HepG2 (cell line): ENCODE measurements around the gene XXYLT1. TPM values are rescaled to one million over a fixed set of nuclear protein-coding genes. Genes with fewer than 3 reads are reported as not detected.
A peak's percentile ranks its signal among the peaks of the same experiment; 100 is the strongest.

Experiments
- ARNT2 ChIP-seq: sonication (generic); formaldehyde crosslinking; IDR thresholded peaks from 2 replicates; pipeline ENCODE4 v1.8.0; 2022; ENCODE audit warnings: mild to moderate bottlenecking, low read depth, missing genetic modification reagents, moderate library complexity
- ASH2L ChIP-seq: fragments of 300-600, 200-600 bp; sonication (generic); IDR thresholded peaks from 2 replicates; pipeline ENCODE4 v1.7.0; 2017; ENCODE audit warnings: low read depth, mild to moderate bottlenecking, moderate library complexity, mixed read lengths, low read length; ENCODE audit not compliant: insufficient read length
- CBX5 ChIP-seq: sonication (generic); formaldehyde crosslinking; IDR thresholded peaks from 2 replicates; pipeline ENCODE4 v1.4.0; 2020; ENCODE audit warnings: missing genetic modification reagents, borderline replicate concordance
- CREB1 ChIP-seq, 2 experiments: fragments of 450-650 bp in 1 of 2; IDR thresholded peaks; 2 replicates each; pipeline ENCODE4 v1.6.1; 2016 to 2017; ENCODE audit warnings: control low read depth in 1 of 2, mild to moderate bottlenecking in 1 of 2, missing compliant biosample characterization in 1 of 2, missing genetic modification characterization in 1 of 2
- EHMT2 ChIP-seq: fragments of 200-600 bp; sonication (generic); IDR thresholded peaks from 2 replicates; pipeline ENCODE4 v1.7.0; 2017; ENCODE audit warnings: antibody characterized with exemption, low read depth, low read length, borderline replicate concordance
- FLYWCH1 ChIP-seq: sonication (generic); formaldehyde crosslinking; IDR thresholded peaks from 2 replicates; pipeline ENCODE4 v1.8.1; 2023; ENCODE audit warnings: mild to moderate bottlenecking, missing genetic modification reagents
- GLI4 ChIP-seq: sonication (generic); formaldehyde crosslinking; IDR thresholded peaks from 2 replicates; pipeline ENCODE4 v1.5.1; 2020; ENCODE audit warnings: missing genetic modification reagents, mild to moderate bottlenecking, moderate library complexity, borderline replicate concordance
- HDAC1 ChIP-seq: sonication (generic); formaldehyde crosslinking; IDR thresholded peaks from 2 replicates; pipeline ENCODE4 v1.5.1; 2020; ENCODE audit warnings: mild to moderate bottlenecking, missing genetic modification reagents
- HDAC2 ChIP-seq: sonication (generic); formaldehyde crosslinking; IDR thresholded peaks from 2 replicates; pipeline ENCODE4 v1.4.0; 2020; ENCODE audit warnings: missing genetic modification reagents
- HMG20B ChIP-seq: conservative IDR thresholded peaks from 2 replicates; pipeline ENCODE4 v1.6.1; 2016; ENCODE audit warnings: missing genetic modification reagents, missing compliant biosample characterization
- MTA1 ChIP-seq: sonication (generic); formaldehyde crosslinking; IDR thresholded peaks from 2 replicates; pipeline ENCODE4 v1.4.0; 2020; ENCODE audit warnings: missing genetic modification reagents, mild to moderate bottlenecking, borderline replicate concordance
- NFKB2 ChIP-seq: sonication (generic); formaldehyde crosslinking; IDR thresholded peaks from 2 replicates; pipeline ENCODE4 v1.4.0; 2020; ENCODE audit warnings: missing genetic modification reagents, borderline replicate concordance
- PITX1 ChIP-seq: sonication (generic); formaldehyde crosslinking; IDR thresholded peaks from 2 replicates; pipeline ENCODE4 v1.5.1; 2020; ENCODE audit warnings: mild to moderate bottlenecking, missing genetic modification reagents
- SIX1 ChIP-seq: sonication (generic); formaldehyde crosslinking; IDR thresholded peaks from 2 replicates; pipeline ENCODE4 v1.4.0; 2020; ENCODE audit warnings: missing genetic modification reagents, borderline replicate concordance
- ZNF121 ChIP-seq: sonication (generic); formaldehyde crosslinking; IDR thresholded peaks from 2 replicates; pipeline ENCODE4 v1.5.0; 2020; ENCODE audit warnings: mild to moderate bottlenecking, missing genetic modification reagents
- ZNF234 ChIP-seq: sonication (generic); formaldehyde crosslinking; conservative IDR thresholded peaks from 2 replicates; pipeline ENCODE4 v1.5.1; 2020; ENCODE audit warnings: mild to moderate bottlenecking, missing genetic modification reagents
- ZNF354B ChIP-seq: sonication (generic); formaldehyde crosslinking; IDR thresholded peaks from 2 replicates; pipeline ENCODE4 v1.8.0; 2022; ENCODE audit warnings: mild to moderate bottlenecking, missing genetic modification reagents
- polyA plus RNA-seq, 8 experiments: library from polyadenylated mRNA; depleted of rRNA in 3 of 8; stranded (reverse) in 7 of 8; unstranded in 1 of 8; fragments of >200 nt; fragmentation: Illumina TruSeq in 4 of 8; extraction: Trizol in 4 of 8; gene quantifications; 2 replicates each; pipeline versions ENCODE4 v1.2.1 to v1.2.3, GENCODE V29; 2011 to 2016; ENCODE audit warnings: low read depth in 4 of 8, missing spikeins in 1 of 8, mixed read lengths in 1 of 8; ENCODE audit not compliant: insufficient read depth in 1 of 8
- total RNA-seq, 5 experiments: library from RNA; depleted of rRNA; stranded (reverse); fragments of >200 nt; fragmentation: Illumina TruSeq; extraction: Trizol; gene quantifications; 2 replicates each; pipeline ENCODE4 v1.2.3, GENCODE V29; 2016; ENCODE audit warnings: low read depth in 1 of 5
- TF ChIP-seq, protein P1 (sequence below): sonication (generic); formaldehyde crosslinking; IDR thresholded peaks from 2 replicates; pipeline ENCODE4 v1.8.0; 2022; ENCODE audit warnings: missing genetic modification reagents, mild to moderate bottlenecking, moderate library complexity, borderline replicate concordance
- TF ChIP-seq, protein P2 (sequence below): sonication (generic); formaldehyde crosslinking; IDR thresholded peaks from 2 replicates; pipeline ENCODE4 v1.4.0; 2020; ENCODE audit warnings: missing genetic modification reagents, low read depth, mild to moderate bottlenecking, borderline replicate concordance
- TF ChIP-seq, protein P3 (sequence below): sonication (generic); formaldehyde crosslinking; IDR thresholded peaks from 2 replicates; pipeline ENCODE4 v1.8.1; 2022; ENCODE audit warnings: low read depth, mild to moderate bottlenecking, missing genetic modification reagents

XXYLT1 gene
- total and polyA plus RNA-seq, 2 of the 13 experiments (the other 11 are each of a cell fraction or from before 2014, with no cell fraction given), result 17.7 to 19.0 TPM

DNA sequence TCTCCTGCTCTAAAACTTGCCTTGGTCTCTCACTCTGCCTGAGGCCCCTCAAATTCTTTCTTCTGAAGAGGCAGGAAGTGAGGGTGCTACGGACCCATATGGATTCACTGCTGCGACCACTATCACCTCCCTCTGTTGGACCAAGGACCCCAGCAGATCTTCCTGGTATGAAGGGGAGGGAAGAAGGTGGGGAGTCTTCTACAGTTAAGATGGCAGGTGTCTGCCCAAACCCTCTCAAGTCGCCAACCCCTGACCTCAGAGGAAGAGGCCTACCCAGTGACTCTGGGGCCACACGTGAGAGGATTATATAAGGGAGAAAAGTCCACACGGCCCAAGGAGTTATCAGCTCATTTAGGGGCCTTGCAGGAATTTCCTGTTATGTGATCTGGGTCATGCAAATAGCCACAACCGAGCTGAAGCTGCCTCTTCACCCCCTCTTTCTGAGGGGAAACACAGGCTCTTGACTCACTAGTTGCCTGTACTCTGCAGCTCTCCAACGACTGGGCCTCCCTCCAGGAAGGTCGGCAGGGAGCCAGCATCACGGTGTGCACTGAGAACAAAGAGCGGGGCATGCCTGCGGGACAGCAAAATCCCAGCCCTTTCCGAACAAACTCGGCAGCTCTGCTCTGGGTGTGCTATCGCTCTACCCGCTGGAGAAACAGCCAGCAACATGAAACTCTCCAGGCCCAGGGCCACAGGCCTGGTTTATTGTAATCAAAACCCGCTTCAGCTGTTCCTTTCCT, 116.0 kb downstream of the XXYLT1 start (continued):
- TF ChIP-seq, protein P1, sequence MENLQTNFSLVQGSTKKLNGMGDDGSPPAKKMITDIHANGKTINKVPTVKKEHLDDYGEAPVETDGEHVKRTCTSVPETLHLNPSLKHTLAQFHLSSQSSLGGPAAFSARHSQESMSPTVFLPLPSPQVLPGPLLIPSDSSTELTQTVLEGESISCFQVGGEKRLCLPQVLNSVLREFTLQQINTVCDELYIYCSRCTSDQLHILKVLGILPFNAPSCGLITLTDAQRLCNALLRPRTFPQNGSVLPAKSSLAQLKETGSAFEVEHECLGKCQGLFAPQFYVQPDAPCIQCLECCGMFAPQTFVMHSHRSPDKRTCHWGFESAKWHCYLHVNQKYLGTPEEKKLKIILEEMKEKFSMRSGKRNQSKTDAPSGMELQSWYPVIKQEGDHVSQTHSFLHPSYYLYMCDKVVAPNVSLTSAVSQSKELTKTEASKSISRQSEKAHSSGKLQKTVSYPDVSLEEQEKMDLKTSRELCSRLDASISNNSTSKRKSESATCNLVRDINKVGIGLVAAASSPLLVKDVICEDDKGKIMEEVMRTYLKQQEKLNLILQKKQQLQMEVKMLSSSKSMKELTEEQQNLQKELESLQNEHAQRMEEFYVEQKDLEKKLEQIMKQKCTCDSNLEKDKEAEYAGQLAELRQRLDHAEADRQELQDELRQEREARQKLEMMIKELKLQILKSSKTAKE, result peak; percentile 76
- TF ChIP-seq PITX1 (CRISPR knock-in tag) (peak; percentile 96), CREB1 (IDR thresholded peaks at IDR 0.05) (no peak), CREB1 (CRISPR knock-in tag; IDR thresholded peaks at IDR 0.05) (peak; percentile 67; the same call in 1 of the 2 replicates), ARNT2 (CRISPR knock-in tag) (peak; percentile 44; the same call in 1 of the 2 replicates), CBX5 (CRISPR knock-in tag) (peak; percentile 64; the same call in 1 of the 2 replicates), ZNF354B (CRISPR knock-in tag) (no peak), FLYWCH1 (0 out of 2 replicates have a peak, but pooled peaks have one; percentile 59), HDAC1 (peak; percentile 48; the same call in 1 of the 2 replicates), ZNF121 (CRISPR knock-in tag) (peak; percentile 83), HDAC2 (peak; percentile 88), EHMT2 (no peak), NFKB2 (peak; percentile 75; the same call in 1 of the 2 replicates), GLI4 (CRISPR knock-in tag) (0 out of 2 replicates have a peak, but pooled peaks have one; percentile 41), MTA1 (CRISPR knock-in tag) (peak; percentile 86; the same call in 1 of the 2 replicates), ASH2L (peak; percentile 40), HMG20B (CRISPR knock-in tag) (peak; percentile 44; the same call in 1 of the 2 replicates), ZNF234 (CRISPR knock-in tag) (no peak), SIX1 (CRISPR knock-in tag) (peak; percentile 93)
- TF ChIP-seq, protein P2, sequence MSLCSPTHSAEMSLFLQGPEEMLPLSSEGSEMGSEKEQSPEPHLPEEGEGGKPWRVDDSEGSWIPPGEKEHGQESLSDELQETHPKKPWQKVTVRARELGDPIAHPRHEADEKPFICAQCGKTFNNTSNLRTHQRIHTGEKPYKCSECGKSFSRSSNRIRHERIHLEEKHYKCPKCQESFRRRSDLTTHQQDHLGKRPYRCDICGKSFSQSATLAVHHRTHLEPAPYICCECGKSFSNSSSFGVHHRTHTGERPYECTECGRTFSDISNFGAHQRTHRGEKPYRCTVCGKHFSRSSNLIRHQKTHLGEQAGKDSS, result peak; percentile 72; the same call in 1 of the 2 replicates
- TF ChIP-seq, protein P3, sequence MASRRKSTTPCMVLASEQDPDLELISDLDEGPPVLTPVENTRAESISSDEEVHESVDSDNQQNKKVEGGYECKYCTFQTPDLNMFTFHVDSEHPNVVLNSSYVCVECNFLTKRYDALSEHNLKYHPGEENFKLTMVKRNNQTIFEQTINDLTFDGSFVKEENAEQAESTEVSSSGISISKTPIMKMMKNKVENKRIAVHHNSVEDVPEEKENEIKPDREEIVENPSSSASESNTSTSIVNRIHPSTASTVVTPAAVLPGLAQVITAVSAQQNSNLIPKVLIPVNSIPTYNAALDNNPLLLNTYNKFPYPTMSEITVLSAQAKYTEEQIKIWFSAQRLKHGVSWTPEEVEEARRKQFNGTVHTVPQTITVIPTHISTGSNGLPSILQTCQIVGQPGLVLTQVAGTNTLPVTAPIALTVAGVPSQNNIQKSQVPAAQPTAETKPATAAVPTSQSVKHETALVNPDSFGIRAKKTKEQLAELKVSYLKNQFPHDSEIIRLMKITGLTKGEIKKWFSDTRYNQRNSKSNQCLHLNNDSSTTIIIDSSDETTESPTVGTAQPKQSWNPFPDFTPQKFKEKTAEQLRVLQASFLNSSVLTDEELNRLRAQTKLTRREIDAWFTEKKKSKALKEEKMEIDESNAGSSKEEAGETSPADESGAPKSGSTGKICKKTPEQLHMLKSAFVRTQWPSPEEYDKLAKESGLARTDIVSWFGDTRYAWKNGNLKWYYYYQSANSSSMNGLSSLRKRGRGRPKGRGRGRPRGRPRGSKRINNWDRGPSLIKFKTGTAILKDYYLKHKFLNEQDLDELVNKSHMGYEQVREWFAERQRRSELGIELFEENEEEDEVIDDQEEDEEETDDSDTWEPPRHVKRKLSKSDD, result 0 out of 2 replicates have a peak, but pooled peaks have one; percentile 53
